PC-9 (cell line): ENCODE data around the gene ZDHHC5.

ENCODE experiments used
- EZH2 ChIP-seq: fragments of 200-600 bp; sonication (generic); IDR thresholded peaks from 2 replicates; pipeline ENCODE4 v1.8.0; 2017; ENCODE audit warnings: antibody characterized with exemption, low read depth
- TF ChIP-seq, protein P1 (sequence below): fragments of 200-600 bp; sonication (generic); conservative IDR thresholded peaks from 2 replicates; pipeline ENCODE4 v1.6.1; 2017; ENCODE audit warnings: mixed run types, antibody characterized with exemption, mild to moderate bottlenecking, moderate library complexity

DNA sequence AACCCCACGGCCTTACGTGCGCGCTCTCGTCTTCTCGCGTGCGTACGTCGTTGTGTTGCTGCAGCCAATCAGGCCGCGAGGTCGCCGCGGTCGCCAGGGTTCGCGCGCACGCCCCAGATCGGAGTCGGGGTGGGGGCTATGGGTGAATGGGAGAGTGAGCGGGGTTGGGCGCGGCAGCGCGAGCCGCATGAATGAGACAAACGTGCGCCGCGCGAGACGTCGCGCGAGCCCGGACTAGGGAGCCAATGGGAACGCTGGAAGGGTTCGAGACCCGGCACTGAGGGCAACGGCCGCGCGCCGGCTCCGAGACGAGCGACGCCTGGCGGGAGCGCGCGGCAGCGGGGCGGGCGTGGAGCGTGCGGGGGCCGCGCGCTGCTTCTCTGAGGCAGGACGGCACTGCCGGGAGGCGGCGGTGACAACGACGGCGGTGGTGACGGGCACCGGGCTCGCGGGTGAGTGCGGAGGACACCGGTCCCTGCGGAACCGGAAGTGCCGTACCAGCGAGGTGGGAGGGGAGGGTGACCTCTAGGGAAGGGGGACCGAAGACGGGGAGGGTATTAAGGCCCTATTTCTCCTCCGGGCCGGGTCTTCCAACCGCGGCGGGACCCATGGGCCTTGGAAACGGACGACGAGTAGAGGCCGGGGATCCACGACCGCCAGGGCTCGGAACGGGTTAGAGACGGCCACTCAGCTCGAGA is at the start of gene ZDHHC5:
- TF ChIP-seq, protein P1, sequence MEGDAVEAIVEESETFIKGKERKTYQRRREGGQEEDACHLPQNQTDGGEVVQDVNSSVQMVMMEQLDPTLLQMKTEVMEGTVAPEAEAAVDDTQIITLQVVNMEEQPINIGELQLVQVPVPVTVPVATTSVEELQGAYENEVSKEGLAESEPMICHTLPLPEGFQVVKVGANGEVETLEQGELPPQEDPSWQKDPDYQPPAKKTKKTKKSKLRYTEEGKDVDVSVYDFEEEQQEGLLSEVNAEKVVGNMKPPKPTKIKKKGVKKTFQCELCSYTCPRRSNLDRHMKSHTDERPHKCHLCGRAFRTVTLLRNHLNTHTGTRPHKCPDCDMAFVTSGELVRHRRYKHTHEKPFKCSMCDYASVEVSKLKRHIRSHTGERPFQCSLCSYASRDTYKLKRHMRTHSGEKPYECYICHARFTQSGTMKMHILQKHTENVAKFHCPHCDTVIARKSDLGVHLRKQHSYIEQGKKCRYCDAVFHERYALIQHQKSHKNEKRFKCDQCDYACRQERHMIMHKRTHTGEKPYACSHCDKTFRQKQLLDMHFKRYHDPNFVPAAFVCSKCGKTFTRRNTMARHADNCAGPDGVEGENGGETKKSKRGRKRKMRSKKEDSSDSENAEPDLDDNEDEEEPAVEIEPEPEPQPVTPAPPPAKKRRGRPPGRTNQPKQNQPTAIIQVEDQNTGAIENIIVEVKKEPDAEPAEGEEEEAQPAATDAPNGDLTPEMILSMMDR = peak; percentile 56; the same call in 1 of the 2 replicates
- TF ChIP-seq EZH2 = no peak
